GM12878 (cell line): Measurements from ENCODE around the gene SERPINF2. TPM values are rescaled to one million over a fixed set of nuclear protein-coding genes. Genes with fewer than 3 reads are reported as not detected.

Experiments used
- ATAC-seq: fragments of 200-7000 bp; cut with Tn5 transposase; 3 replicates; pipeline ENCODE4 v1.9.1; 2020; ENCODE audit warnings: mild to moderate bottlenecking, moderate library complexity
- BruUV-seq: library from RNA; stranded (reverse); fragments of 400-500 nt; replicated peaks from 2 replicates; lab custom pipeline; 2021; lab: Mats Ljungman, UMichigan
- CTCF ChIA-PET: fragments of 300-600 bp; sonication (Branson Sonifier 250); formaldehyde crosslinking; extraction: SDS; loops from one replicate; lab custom pipeline; 2021; ENCODE audit warnings: inconsistent platforms; lab: Yijun Ruan, JAX
- POLR2A ChIA-PET: fragments of 350-600 bp; formaldehyde crosslinking; extraction: SDS; loops from one replicate; lab custom pipeline; 2021; ENCODE audit warnings: inconsistent platforms; lab: Charles Lee
- RAD21 ChIA-PET: fragments of 300-600 bp; sonication (Branson Sonifier 250); formaldehyde crosslinking; loops from one replicate; lab custom pipeline; 2023; ENCODE audit warnings: antibody characterized with exemption; ENCODE audit not compliant: unreplicated experiment; lab: Charles Lee
- SMC1A ChIA-PET: fragments of 300-600 bp; sonication (Branson Sonifier 250); formaldehyde crosslinking; loops from one replicate; lab custom pipeline; 2023; ENCODE audit not compliant: unreplicated experiment, uncharacterized antibody; lab: Charles Lee
- DNase-seq: peaks from one replicate; pipeline ENCODE4 v3.0.0-alpha.2; 2011; ENCODE audit warnings: low read depth, low spot score
- FAIRE-seq: peaks from 3 replicates; lab custom pipeline; 2011; peaks lifted over from hg19 to GRCh38; lab: Jason Lieb, UNC
- H2AFZ ChIP-seq: 2 replicates; pipeline ENCODE4 v1.6.0; 2011; ENCODE audit warnings: low read depth, low read length, control low read depth; ENCODE audit not compliant: control insufficient read depth
- H3K27ac ChIP-seq: 2 replicates; pipeline ENCODE4 v1.5.1; 2011; ENCODE audit warnings: control low read depth; ENCODE audit not compliant: control insufficient read depth, insufficient read depth
- H3K27me3 ChIP-seq, 2 experiments: replicated peaks in 1 of 2; 2 replicates each; pipeline versions ENCODE4 v1.6.0 to v1.6.1; 2011; ENCODE audit warnings: low read length in 1 of 2; ENCODE audit not compliant: control insufficient read depth in 2 of 2, insufficient read depth in 2 of 2
- H3K36me3 ChIP-seq, 2 experiments: 2 replicates each; pipeline ENCODE4 v1.5.1; 2011; ENCODE audit warnings: low read length in 1 of 2; ENCODE audit not compliant: control insufficient read depth in 2 of 2, insufficient read depth in 2 of 2
- H3K4me1 ChIP-seq: 2 replicates; pipeline ENCODE4 v1.6.1; 2011; ENCODE audit warnings: mild to moderate bottlenecking, low read length, moderate library complexity, mixed read lengths; ENCODE audit not compliant: control insufficient read depth, insufficient read depth
- H3K4me2 ChIP-seq: 2 replicates; pipeline ENCODE4 v1.6.0; 2011; ENCODE audit warnings: control low read depth; ENCODE audit not compliant: control insufficient read depth, insufficient read depth
- H3K4me3 ChIP-seq: fragments of 200-600 bp; sonication (generic); 2 replicates; pipeline ENCODE4 v1.5.1; 2016
- H3K79me2 ChIP-seq: 2 replicates; pipeline ENCODE4 v1.6.0; 2011; ENCODE audit warnings: low read length; ENCODE audit not compliant: control insufficient read depth, insufficient read depth
- H3K9ac ChIP-seq: 2 replicates; pipeline ENCODE4 v1.8.0; 2011; ENCODE audit warnings: low read length, control low read depth, mixed read lengths; ENCODE audit not compliant: control insufficient read depth, insufficient read depth
- H3K9me3 ChIP-seq: replicated peaks from 3 replicates; pipeline ENCODE4 v1.5.1; 2011; ENCODE audit warnings: mild to moderate bottlenecking, low read length; ENCODE audit not compliant: control insufficient read depth, insufficient read depth
- H4K20me1 ChIP-seq: 2 replicates; pipeline ENCODE4 v1.6.0; 2011; ENCODE audit not compliant: control insufficient read depth, insufficient read depth
- ATF7 ChIP-seq: fragments of 450-650 bp; IDR thresholded peaks from 2 replicates; pipeline ENCODE4 v1.6.1; 2016; ENCODE audit warnings: low read depth, mild to moderate bottlenecking
- ESRRA ChIP-seq: IDR thresholded peaks from 2 replicates; pipeline ENCODE4 v1.6.1; 2012; ENCODE audit warnings: mild to moderate bottlenecking, low read length, improper control_type of control experiment
- EZH2 ChIP-seq: IDR thresholded peaks from 2 replicates; pipeline ENCODE4 v1.6.1; 2012; ENCODE audit warnings: low read depth, mild to moderate bottlenecking, control low read depth, inconsistent platforms, low read length, borderline replicate concordance; ENCODE audit not compliant: control insufficient read depth
- HCFC1 ChIP-seq: fragments of 150-350 bp; IDR thresholded peaks from 2 replicates; pipeline ENCODE4 v1.6.1; 2014; ENCODE audit warnings: low read length
- IRF4 ChIP-seq: IDR thresholded peaks from 2 replicates; pipeline ENCODE4 v1.6.1; 2011; ENCODE audit warnings: low read depth, low read length
- JUND ChIP-seq: IDR thresholded peaks from 2 replicates; pipeline ENCODE4 v1.6.1; 2012; ENCODE audit warnings: low read depth, mild to moderate bottlenecking, low read length, improper control_type of control experiment, moderate library complexity
- LARP7 ChIP-seq: fragments of 450-650 bp; IDR thresholded peaks from 2 replicates; pipeline ENCODE4 v1.6.1; 2017; ENCODE audit warnings: mild to moderate bottlenecking
- MTA2 ChIP-seq: fragments of 450-650 bp; IDR thresholded peaks from 2 replicates; pipeline ENCODE4 v1.6.1; 2016; ENCODE audit warnings: low read depth, mild to moderate bottlenecking, moderate library complexity
- NBN ChIP-seq: fragments of 450-650 bp; IDR thresholded peaks from 2 replicates; pipeline ENCODE4 v1.6.1; 2016
- NFIC ChIP-seq: IDR thresholded peaks from 2 replicates; pipeline ENCODE4 v1.6.1; 2012; ENCODE audit warnings: low read depth, mild to moderate bottlenecking, inconsistent platforms, low read length, moderate library complexity
- POLR2AphosphoS5 ChIP-seq: IDR thresholded peaks from 2 replicates; pipeline ENCODE4 v1.6.1; 2011; ENCODE audit warnings: mild to moderate bottlenecking, low read length, inconsistent platforms
- RAD51 ChIP-seq: fragments of 450-650 bp; IDR thresholded peaks from 2 replicates; pipeline ENCODE4 v1.6.1; 2016; ENCODE audit warnings: moderate library complexity, mild to moderate bottlenecking, inconsistent platforms
- RELB ChIP-seq: fragments of 450-650 bp; IDR thresholded peaks from 2 replicates; pipeline ENCODE4 v1.6.1; 2017; ENCODE audit warnings: low read depth, mild to moderate bottlenecking, moderate library complexity
- RFX5 ChIP-seq: IDR thresholded peaks from 2 replicates; pipeline ENCODE4 v1.6.1; 2011; ENCODE audit warnings: low read depth, low read length, improper control_type of control experiment
- SREBF2 ChIP-seq: IDR thresholded peaks from 2 replicates; pipeline ENCODE4 v1.6.1; 2012; ENCODE audit warnings: mild to moderate bottlenecking, low read length
- TCF7 ChIP-seq: IDR thresholded peaks from 2 replicates; pipeline ENCODE4 v1.6.1; 2014; ENCODE audit warnings: antibody characterized with exemption, borderline replicate concordance
- YY1 ChIP-seq: IDR thresholded peaks from 2 replicates; pipeline ENCODE4 v1.6.1; 2011; ENCODE audit warnings: low read depth, mild to moderate bottlenecking, low read length
- ZNF217 ChIP-seq: fragments of 450-650 bp; IDR thresholded peaks from 2 replicates; pipeline ENCODE4 v1.6.1; 2017; ENCODE audit warnings: antibody characterized with exemption, mild to moderate bottlenecking
- ZNF384 ChIP-seq: IDR thresholded peaks from 2 replicates; pipeline ENCODE4 v1.6.1; 2012; ENCODE audit warnings: low read depth, mild to moderate bottlenecking, low read length, improper control_type of control experiment, borderline replicate concordance
- WGBS: methylation state at CpG from one replicate; pipeline ENCODE4 v1.1.6; 2016; ENCODE audit warnings: low lambda C conversion rate; ENCODE audit not compliant: insufficient replicate concordance, insufficient coverage; ENCODE audit errors: missing lambda C conversion rate; 5-methylcytosine and 5-hydroxymethylcytosine counted together
- in situ Hi-C: fragments of 300-500 bp; cut with MboI; formaldehyde crosslinking; loops from 9 replicates; pipeline ENCODE4 v1.14.3; 2018; ENCODE audit warnings: mixed read lengths
- intact Hi-C: fragments of 100-400 bp; cut with micrococcal nuclease; formaldehyde crosslinking; loops from one replicate; pipeline ENCODE4 v1.14.2; 2022; ENCODE audit not compliant: unreplicated experiment
- polyA plus RNA-seq, 11 experiments: library from polyadenylated mRNA; depleted of rRNA in 4 of 11; unstranded in 6 of 11; stranded (reverse) in 5 of 11; fragments of >200 nt; fragmentation: Nextera tagmentation in 4 of 11; fragmentation: Illumina TruSeq in 1 of 11; extraction: Ambion mirVana in 4 of 11; extraction: Trizol in 1 of 11; gene quantifications; 1 replicate in 1 of 11; 2 replicates in 10 of 11; pipeline versions ENCODE4 v1.2.1 to v1.2.3, GENCODE V29; 2011 to 2016; ENCODE audit warnings: inconsistent platforms in 2 of 11, missing spikeins in 2 of 11, low read depth in 1 of 11
- total RNA-seq, 4 experiments: library from RNA; depleted of rRNA in 3 of 4; stranded (reverse); fragments of >200 nt in 3 of 4; fragmentation: Illumina TruSeq in 1 of 4; extraction: Trizol in 1 of 4; gene quantifications; 2 replicates each; pipeline versions ENCODE4 v1.2.1 to v1.2.3, GENCODE V29; 2013 to 2021
- TF ChIP-seq, protein P1 (sequence below): IDR thresholded peaks from 2 replicates; pipeline ENCODE4 v1.6.1; 2012; ENCODE audit warnings: low read length, inconsistent platforms

SERPINF2 gene
- total and polyA plus RNA-seq, 10 of the 15 experiments (the other 5 are each of a cell fraction or from before 2014, with no cell fraction given) = 0.04 to 0.21 (median 0.12) TPM; not detected in 6

DNA sequence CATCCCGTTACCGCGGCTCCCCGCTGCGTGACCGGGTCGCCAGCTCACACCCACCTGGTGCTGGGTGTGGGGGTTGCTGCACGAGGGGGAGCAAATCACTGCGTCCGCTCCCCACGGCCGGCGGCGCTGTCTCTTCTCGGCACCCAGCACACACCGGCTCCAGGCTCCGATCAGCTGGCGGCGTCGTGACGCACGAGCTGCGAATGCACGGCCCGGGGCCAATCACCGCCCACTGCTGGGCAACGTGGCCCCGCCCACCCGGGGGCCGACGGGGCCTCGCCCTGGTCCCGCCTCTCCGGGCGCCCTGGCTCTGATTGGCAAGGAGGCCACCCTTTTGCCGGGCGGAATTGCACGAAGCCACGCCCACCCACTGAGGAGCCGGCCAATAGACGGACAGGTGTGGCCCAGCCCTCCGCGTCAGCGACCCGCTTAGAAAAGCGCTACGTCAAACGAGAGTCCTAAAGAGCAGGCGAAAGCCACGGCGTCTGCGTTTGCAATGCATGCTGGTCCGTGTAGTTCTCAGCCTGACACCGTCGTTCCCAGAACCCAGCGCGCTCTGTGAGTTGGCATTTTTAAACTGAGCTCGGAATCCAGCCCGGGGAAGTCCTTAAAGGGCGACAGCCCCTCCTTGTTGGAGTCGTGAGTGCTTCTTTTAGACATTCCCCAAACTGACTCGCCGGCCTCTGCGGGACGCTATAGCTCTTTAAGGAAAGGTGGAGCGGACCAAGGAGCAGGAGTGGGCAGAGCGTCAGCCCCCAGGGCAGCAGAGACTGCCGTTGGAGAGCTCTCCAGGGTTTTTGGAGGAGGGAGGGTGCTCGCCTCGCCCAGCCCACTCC is 26.4 kb upstream of the SERPINF2 start:
- TSS peak; percentile 85 for BruUV-seq
- TF ChIP-seq ESRRA (no peak), RAD51 (no peak), TCF7 (no peak), NFIC (no peak), ZNF384 (no peak), POLR2AphosphoS5 (peak; percentile 97), ZNF217 (no peak), YY1 (peak; percentile 49; the same call in 1 of the 2 replicates), RFX5 (peak; percentile 87), EZH2 (no peak), ATF7 (peak; percentile 41; the same call in 1 of the 2 replicates), HCFC1 (peak; percentile 92), RELB (no peak; the same call in 1 of the 2 replicates), IRF4 (no peak), JUND (0 out of 2 replicates have a peak, but pooled peaks have one; percentile 3), LARP7 (peak; percentile 63; the same call in 1 of the 2 replicates), NBN (no peak; the same call in 1 of the 2 replicates), SREBF2 (no peak), MTA2 (no peak)
- TF ChIP-seq, protein P1, sequence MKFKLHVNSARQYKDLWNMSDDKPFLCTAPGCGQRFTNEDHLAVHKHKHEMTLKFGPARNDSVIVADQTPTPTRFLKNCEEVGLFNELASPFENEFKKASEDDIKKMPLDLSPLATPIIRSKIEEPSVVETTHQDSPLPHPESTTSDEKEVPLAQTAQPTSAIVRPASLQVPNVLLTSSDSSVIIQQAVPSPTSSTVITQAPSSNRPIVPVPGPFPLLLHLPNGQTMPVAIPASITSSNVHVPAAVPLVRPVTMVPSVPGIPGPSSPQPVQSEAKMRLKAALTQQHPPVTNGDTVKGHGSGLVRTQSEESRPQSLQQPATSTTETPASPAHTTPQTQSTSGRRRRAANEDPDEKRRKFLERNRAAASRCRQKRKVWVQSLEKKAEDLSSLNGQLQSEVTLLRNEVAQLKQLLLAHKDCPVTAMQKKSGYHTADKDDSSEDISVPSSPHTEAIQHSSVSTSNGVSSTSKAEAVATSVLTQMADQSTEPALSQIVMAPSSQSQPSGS = no peak

More for the DNA sequence above, 26.4 kb upstream of the SERPINF2 start:
- H3K27ac ChIP-seq = peak overlapping the region; percentile 98
- CTCF ChIA-PET = interaction anchor here (0.9 to 11.0 kb wide), 17 partner anchors 15 to 486 kb away, joined by 3 to 232 read pairs (median 5); partner anchors contain the start of genes HIC1, PRPF8, RILP and RPA1
- DNase-seq (peak; percentile 99), ATAC-seq (peak; percentile 89), FAIRE-seq (peak; percentile 100)
- POLR2A ChIA-PET = interaction anchor here (0.6 to 2.3 kb wide), 23 partner anchors 20 to 684 kb away, joined by 3 to 18 read pairs (median 4); partner anchors contain the start of genes PRPF8, RILP, RPA1 and SGSM2
- H3K27me3 ChIP-seq = no peaks in the 10 kb centered on the region
- peak overlapping the region; percentile 98 for H3K4me3 ChIP-seq
- WGBS = 1% methylated on average over 54 of the region's 70 CpGs
- H3K79me2 ChIP-seq = peaks cover 7% of the 10 kb centered on the region
- RAD21 ChIA-PET = interaction anchor here (0.9 to 4.1 kb wide), 26 partner anchors 20 to 620 kb away, joined by 3 to 25 read pairs (median 5); partner anchors contain the start of genes INPP5K, PRPF8, RILP and RPA1
- no peaks in the 10 kb centered on the region for H4K20me1 ChIP-seq
- SMC1A ChIA-PET = interaction anchor here (0.7 to 8.4 kb wide), 21 partner anchors 15 to 422 kb away, joined by 3 to 88 read pairs (median 4); partner anchors contain the start of genes PRPF8 and RILP
- no peaks in the 10 kb centered on the region for H3K9me3 ChIP-seq
- peaks cover 0 to 7% of the 10 kb centered on the region in 2 experiments; a peak in 2 of 4 replicates for H3K36me3 ChIP-seq
- peak overlapping the region; percentile 62 for H2AFZ ChIP-seq
- H3K4me1 ChIP-seq = peaks cover 4% of the 10 kb centered on the region
- in situ Hi-C loops (no loop called here), intact Hi-C loops (loop anchor here (2.0 to 5.0 kb wide), 3 partner anchors 49 to 154 kb away; partner anchors contain the start of genes PITPNA and RPA1)
- H3K9ac ChIP-seq = peak overlapping the region; percentile 99
- H3K4me2 ChIP-seq = peak overlapping the region; percentile 98
